ENCODE measurements around the gene TTBK1. TPM values are rescaled to one million over a fixed set of nuclear protein-coding genes. Genes with fewer than 3 reads are reported as not detected.

TTBK1 gene
- total RNA-seq, 4 donors from 2014 or later = not detected

DNA sequence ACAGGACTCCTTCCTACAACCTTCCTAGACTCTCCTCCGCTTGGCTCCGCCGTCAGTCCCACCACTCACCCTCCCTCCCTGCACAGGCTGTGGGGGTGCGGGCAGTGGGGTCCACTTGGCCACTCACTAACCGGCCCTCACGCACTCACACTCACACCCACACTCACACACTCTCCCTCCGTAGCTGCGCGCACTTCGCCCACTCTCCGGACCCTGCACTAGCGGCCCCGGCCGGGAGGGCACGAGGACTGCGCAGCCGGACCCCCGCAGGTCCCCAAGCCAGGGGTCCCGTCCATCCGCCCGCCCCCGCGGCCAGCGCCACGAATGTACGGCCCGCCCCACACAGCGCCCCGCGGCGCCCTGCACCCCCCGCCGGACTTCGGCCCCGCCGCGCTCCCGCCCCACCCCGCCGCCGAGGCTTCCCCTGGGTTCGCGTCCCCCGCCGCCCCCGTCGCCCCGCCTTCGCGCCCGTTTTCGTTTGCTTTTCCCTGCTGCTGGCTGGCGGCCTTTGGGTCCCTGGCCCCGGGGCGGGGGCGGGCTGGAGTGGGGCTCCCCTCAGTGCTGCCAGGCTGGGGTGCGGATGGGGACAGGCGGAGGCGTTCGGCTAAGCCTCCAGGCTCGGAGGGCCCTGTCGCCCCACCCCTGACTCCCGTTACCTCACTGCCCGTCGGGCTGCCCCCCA, 31.8 kb downstream of the TTBK1 start:
- TF ChIP-seq, protein P1, sequence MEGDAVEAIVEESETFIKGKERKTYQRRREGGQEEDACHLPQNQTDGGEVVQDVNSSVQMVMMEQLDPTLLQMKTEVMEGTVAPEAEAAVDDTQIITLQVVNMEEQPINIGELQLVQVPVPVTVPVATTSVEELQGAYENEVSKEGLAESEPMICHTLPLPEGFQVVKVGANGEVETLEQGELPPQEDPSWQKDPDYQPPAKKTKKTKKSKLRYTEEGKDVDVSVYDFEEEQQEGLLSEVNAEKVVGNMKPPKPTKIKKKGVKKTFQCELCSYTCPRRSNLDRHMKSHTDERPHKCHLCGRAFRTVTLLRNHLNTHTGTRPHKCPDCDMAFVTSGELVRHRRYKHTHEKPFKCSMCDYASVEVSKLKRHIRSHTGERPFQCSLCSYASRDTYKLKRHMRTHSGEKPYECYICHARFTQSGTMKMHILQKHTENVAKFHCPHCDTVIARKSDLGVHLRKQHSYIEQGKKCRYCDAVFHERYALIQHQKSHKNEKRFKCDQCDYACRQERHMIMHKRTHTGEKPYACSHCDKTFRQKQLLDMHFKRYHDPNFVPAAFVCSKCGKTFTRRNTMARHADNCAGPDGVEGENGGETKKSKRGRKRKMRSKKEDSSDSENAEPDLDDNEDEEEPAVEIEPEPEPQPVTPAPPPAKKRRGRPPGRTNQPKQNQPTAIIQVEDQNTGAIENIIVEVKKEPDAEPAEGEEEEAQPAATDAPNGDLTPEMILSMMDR (IDR thresholded peaks at IDR 0.05; ENCODE audit: low read depth) = no peak

DNA sequence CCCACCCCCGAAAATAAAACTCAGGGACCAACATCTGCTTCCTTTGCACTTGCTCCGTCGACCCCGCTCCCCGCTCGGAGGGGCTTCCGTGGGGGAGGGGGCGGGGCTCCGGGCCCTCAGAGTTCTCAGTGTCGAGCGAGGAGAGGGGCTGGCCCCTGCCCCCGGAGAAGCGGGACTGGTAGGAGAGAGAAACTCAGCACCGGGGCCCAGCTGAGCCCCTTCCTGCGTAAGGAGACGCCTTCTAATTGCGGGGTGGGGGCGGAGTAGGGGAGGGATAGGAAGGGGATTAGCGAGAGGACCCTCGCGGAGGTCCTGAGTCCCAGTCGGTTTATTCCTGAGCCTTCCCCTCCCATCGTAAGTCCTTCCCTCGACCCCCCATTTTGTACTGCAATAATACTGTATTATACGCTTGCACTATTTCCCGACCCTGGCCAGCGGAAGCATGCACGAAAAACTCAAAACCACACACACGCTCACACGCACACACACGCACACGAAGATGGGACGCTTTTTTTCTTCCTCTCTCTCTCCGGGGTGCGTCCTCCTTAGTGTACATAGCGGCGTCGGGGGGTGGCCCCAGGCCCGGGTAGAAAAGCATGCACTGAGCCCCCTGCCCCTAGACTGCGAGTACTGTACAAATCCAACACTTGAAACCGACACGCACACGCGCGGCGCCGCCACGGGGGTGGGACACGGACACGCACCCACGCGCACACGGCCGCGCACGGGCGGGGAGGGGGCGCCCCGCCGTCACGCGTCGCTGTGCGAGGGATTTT, 32.7 kb downstream of the TTBK1 start:
- TF ChIP-seq, protein P1 (IDR thresholded peaks at IDR 0.05; ENCODE audit: low read depth) = no peak

DNA sequence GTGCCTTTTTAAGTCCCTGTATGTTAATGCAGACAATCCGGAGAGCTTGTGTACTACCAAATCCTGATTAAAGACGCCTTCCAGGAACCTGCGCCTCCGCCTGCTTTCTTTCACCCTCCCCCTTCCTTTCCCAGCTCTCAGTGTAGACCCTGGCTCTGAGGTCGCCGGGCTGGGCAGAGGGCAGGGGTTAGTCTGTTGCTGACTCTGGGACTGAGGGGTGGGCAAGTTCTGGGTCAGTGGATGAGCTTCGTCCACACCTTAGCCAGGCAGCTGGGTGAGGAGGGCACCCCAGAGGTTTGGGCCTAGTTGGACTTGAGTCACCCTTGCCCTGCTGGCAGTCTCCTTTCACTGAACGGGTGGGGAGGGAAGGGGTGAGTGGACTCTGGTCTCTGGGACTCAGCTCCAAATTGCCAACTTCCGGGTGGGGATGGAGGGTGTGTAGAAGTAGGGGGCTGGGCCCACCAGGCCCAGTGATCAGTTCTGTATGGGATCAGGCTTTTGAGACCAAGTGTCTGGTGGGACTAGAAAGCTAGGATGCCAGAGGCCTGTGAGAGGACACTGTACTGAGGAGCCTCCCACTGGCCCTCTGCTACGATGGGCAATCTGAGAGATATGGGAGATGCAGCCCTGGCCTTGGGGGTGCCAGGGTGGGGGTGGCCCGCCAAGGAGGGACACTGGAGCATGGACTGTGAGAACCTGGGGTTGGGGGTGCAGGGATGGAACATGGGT, 33.5 kb downstream of the TTBK1 start:
- TF ChIP-seq, protein P1 (IDR thresholded peaks at IDR 0.05; ENCODE audit: low read depth) = no peak

DNA sequence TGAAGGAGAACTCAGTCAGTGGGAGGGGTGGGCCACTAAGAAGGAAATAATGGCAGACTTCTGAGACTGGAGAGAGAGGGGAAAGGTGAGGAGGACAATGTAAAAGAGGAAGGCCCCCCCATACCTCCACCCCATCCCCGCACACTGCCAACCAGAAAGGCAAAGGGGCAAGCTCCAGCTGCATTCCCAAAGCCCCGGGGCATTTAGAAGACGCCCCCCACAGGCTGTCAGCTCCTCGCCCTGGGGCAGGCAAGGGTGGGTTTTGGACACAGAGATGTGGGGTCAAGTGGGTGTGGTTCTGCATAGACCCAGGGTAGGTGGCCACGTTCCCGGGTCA, 34.0 kb downstream of the TTBK1 start:
- TF ChIP-seq, protein P1 (IDR thresholded peaks at IDR 0.05; ENCODE audit: low read depth) = no peak

DNA sequence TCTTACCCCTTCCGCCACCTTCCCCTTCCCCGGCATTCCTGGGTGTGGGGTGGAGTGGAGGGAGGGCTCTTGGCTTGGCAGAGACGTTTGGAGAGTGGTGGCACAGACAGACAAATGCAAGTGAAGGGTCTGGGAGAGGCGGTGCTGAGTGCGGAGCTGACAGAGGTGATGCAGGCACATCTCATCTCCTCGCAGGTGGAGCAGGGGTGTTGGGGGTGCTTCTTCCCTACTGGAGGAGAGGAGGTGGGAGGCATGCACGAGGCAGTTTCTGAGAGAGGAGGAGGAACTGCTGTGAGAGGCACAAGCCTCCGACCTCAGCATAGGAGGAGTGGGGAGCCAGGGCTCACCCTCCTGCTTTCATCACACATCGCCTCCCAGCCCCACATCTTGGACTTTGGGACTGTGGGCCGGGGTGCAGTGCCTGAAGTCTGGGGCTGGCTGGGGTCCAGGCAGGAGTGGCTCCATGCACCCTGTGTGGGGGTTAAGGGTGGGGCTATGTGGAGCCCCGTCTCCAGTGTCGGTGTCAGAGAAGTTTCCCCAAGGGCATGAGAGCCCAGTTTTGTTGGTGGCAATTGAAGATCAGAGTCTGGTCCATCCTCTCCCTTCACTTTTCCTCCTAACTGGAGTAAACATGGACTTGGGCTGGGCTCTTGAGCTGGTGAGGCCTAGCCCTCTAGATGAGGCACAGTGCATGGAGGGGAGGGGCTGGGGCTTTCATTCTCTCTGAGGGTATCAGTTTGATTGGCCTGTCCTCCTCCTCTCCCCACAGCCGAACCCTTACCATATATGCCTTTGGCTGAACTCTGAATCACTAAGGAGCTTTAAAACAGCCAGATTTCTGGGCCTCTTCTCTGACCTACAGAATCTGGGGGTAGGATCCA, 34.6 kb downstream of the TTBK1 start:
- TF ChIP-seq, protein P1 (IDR thresholded peaks at IDR 0.05; ENCODE audit: low read depth) = no peak

DNA sequence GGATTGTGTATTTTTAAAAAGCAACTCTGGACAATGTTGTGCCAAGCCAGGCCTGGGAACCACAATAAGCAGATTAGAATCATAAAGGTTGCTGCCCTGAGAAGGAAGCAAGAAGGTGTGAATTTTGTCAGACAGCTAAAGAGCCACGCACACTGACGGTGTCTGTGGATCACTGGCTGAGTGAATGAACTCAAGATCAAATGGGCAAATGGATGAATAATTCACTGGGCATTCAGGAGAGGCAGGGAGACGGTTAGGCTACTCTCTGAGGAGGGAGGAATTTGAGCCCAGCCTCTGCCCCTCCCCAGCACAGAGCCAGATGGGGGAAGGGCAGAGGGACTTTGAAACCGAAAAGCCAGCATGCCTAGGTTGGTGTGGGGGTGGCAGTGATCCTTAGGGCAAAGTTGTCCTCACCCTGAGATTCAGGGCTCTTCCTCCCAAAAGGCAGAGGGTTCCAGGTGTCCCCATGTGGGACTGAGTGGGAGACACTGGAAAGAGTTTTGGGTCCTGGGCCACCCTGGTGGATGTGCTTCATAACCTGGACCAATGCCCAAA, 35.3 kb downstream of the TTBK1 start:
- TF ChIP-seq, protein P1 (IDR thresholded peaks at IDR 0.05; ENCODE audit: low read depth) = no peak
